Epithelial cell of proximal tubule (primary cell): ENCODE results near the gene EFCC1. TPM values are rescaled to one million over a fixed set of nuclear protein-coding genes. Genes with fewer than 3 reads are reported as not detected.

Experiments used
- DNase-seq: peaks from one replicate; pipeline ENCODE4 v3.0.0-alpha.2; 2011; ENCODE audit warnings: low read depth
- H3K4me3 ChIP-seq: 2 replicates; pipeline ENCODE4 v1.5.1; 2011; ENCODE audit warnings: low read depth, mild to moderate bottlenecking, low read length
- CTCF ChIP-seq: conservative IDR thresholded peaks from 2 replicates; pipeline ENCODE4 v1.5.1; 2012; ENCODE audit warnings: low read depth, mild to moderate bottlenecking, low read length
- total RNA-seq: library from RNA; depleted of rRNA; stranded (reverse); fragments of >200 nt; gene quantifications from 2 replicates; pipeline ENCODE4 v1.2.3, GENCODE V29; 2015

Gene EFCC1
- total RNA-seq, 1 donor from 2014 or later: not detected

DNA sequence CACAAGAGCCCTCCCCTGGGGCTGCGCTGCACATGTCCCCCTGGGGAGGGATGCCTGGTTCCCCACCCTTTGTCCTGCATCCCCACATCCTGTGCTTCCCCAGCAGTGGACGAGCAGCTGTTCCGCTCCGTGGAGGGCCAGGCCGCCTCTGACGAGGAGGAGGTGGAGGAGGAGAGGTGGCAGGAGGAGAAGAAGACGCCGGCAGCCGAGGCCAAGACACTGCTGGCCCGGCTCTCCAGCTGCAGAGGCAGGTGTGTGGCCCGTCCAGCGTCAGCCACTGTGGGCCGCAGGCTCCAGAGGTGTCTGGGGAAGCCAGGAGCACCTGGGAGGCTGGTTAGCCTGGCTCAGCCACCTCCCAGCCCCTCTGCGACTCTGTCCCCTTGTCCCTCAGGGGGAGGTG lies 31.6 kb downstream of the EFCC1 start:
- DNase-seq: no peak
- TF ChIP-seq CTCF: no peak
- no peak overlapping the region for H3K4me3 ChIP-seq

- no peak for TF ChIP-seq CTCF
Measured at GRCh38 chr3:129033151-129033550, 32.0 kb downstream of the EFCC1 start.

GRCh38 chr3:129033633-129034321 lies 32.7 kb downstream of the EFCC1 start:
- TF ChIP-seq CTCF: no peak
- no peak for DNase-seq
- H3K4me3 ChIP-seq: no peak overlapping the region

More at GRCh38 chr3:129033151-129033550, 32.0 kb downstream of the EFCC1 start:
- no peak overlapping the region for H3K4me3 ChIP-seq
- no peak for DNase-seq

DNA sequence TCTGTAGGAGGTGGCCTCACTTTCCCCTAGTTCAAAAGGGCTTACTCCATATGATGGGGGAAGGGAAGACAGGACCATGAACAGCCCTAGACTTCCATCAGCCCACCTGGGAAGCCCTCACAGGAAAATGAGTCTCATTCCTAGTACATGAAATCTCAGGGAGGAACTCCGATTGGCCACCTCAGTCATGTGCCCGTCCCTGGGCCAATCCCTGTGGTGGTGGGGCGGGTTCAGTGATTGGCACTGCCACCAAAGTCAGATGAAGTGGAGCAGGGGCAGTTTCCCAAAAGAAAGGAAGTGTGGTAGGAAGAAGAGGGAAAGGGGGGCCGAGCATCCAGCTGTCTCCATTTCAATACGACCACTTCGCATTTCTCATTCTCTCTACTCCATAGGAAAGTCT lies 33.5 kb downstream of the EFCC1 start:
- no peak overlapping the region for H3K4me3 ChIP-seq
- DNase-seq: no peak
- no peak for TF ChIP-seq CTCF

DNA sequence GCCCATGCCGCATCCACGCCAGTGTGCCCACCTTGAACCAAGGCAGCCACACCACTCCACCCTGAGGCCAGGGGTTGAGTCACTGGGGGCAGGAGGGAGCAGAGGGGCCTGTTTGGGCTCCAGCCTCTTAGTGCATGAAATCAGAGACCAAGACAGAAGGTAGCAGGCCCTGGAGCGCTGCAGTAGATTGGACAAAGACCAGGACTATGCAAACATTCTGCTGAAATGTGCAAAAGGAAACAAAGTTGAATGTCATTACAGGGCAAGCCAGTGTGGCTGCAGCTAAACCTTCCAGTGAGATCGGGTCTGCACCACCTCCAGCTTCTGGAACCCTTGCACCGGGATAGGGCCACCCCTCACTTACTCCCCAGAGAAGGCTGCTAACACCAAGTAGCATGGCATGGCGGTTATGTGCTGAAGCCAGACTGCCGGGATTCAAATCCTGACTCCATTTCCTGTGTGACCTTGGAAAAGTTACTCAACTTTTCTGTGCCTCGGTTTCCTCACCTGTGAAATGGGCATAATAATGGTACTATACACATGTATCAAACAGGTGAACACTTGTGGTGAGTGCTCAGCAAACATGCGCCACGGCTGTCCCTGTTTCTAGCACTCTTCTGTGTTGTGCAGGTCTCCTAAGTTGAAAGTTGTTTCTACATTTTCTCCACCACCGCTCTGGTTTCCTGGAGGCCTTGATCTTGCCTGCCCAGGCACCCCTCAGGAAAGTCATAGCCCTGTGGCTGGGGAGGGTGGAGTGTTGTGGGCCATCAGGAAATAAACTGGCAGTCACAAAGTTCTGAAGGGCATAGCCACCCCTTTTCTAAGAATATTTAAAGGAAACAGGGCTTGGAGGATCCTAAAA lies 34.5 kb downstream of the EFCC1 start:
- DNase-seq: no peak
- TF ChIP-seq CTCF: no peak
- H3K4me3 ChIP-seq: no peak overlapping the region

DNA sequence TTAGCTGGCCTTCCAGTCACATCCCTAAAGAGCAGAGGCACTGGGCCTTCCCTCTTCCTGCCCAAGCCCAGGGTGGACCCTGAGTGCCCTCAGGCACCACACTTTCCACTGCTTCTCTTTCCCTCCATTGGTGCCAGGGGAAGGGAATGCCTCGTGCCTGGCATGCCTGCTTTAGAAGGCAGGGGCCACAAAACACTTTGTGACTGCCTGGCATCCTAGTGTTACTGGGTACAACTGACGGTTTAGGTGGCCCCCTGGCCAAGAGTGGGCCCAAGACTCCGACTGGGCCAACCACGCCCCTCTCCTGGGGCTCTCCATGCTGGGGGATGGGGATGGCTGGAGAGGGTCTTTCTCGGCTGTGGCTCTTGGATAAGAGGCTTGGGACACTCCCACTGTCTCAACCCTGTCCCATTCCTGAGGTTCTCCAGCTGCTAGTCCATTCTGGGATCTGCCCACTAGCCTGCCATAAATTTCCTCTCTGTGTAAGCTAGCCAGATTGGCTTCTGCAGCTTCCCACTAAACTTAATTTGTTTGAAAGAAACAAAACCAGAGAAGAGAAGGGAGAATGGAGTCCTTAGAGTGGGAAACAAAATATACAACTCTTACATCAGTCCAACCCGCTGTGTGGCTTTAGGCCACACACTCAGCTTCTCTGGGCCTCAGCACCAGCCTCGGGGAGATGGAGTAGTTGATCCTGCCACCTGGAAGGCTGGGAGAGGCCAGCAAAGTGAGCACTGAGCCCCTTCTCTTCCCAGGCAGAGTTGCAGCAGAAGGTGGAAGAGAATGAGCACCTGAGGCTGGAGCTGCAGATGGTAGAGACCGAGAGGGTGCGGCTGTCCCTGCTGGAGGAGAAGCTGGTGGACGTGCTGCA lies 35.4 kb downstream of the EFCC1 start:
- DNase-seq: no peak
- H3K4me3 ChIP-seq: no peak overlapping the region
- no peak for TF ChIP-seq CTCF
